CD14-positive monocyte (primary cell): ENCODE data around the gene HMGN3. TPM values are rescaled to one million over a fixed set of nuclear protein-coding genes. Genes with fewer than 3 reads are reported as not detected.

Source experiments
- DNase-seq, 3 donors: peaks; one replicate each; pipeline ENCODE4 v3.0.0-alpha.2; 2011 to 2022
- H2AFZ ChIP-seq: 2 replicates; pipeline ENCODE4 v1.6.0; 2012; ENCODE audit warnings: mild to moderate bottlenecking, low read depth, low read length, inconsistent platforms; ENCODE audit not compliant: insufficient read depth, poor library complexity, severe bottlenecking
- H3K27ac ChIP-seq, 2 donors: 1 replicate in 1 of 2; 2 replicates in 1 of 2; pipeline ENCODE4 v1.5.1; 2012 to 2013; ENCODE audit warnings: low read length in 2 of 2, control low read depth in 1 of 2, inconsistent platforms in 1 of 2, low read depth in 1 of 2, mild to moderate bottlenecking in 1 of 2
- H3K27me3 ChIP-seq, 2 donors: one replicate each; pipeline versions ENCODE4 v1.6.0 to v1.6.1; 2011 to 2013; ENCODE audit warnings: low read length in 2 of 2; ENCODE audit not compliant: control insufficient read depth in 2 of 2, insufficient read depth in 2 of 2
- H3K36me3 ChIP-seq, 2 donors: replicated peaks in 1 of 2; 1 replicate in 1 of 2; 2 replicates in 1 of 2; pipeline versions ENCODE4 v1.5.1 to v1.6.1; 2012 to 2013; ENCODE audit warnings: low read length in 2 of 2, control low read depth in 1 of 2, inconsistent platforms in 1 of 2, mild to moderate bottlenecking in 1 of 2; ENCODE audit not compliant: insufficient read depth in 2 of 2, control insufficient read depth in 1 of 2
- H3K4me1 ChIP-seq, 2 donors: 1 replicate in 1 of 2; 2 replicates in 1 of 2; pipeline versions ENCODE4 v1.5.1 to v1.6.1; 2012 to 2013; ENCODE audit warnings: low read length in 2 of 2, control low read depth in 1 of 2, inconsistent platforms in 1 of 2, mild to moderate bottlenecking in 1 of 2, moderate library complexity in 1 of 2; ENCODE audit not compliant: insufficient read depth in 2 of 2, control insufficient read depth in 1 of 2
- H3K4me2 ChIP-seq: replicated peaks from 2 replicates; pipeline ENCODE3; 2012; ENCODE audit warnings: low read length, moderate library complexity, mild to moderate bottlenecking; ENCODE audit not compliant: poor library complexity, severe bottlenecking; ENCODE audit errors: extremely low read depth
- H3K4me3 ChIP-seq, 3 experiments: fragments of 200-600 bp in 1 of 3; sonication (generic) in 1 of 3; replicated peaks in 1 of 3; 1 replicate in 2 of 3; 2 replicates in 1 of 3; pipeline ENCODE4 v1.5.1; 2011 to 2013; ENCODE audit warnings: low read length in 3 of 3, mild to moderate bottlenecking in 3 of 3, control low read depth in 2 of 3, low read depth in 2 of 3, inconsistent platforms in 1 of 3, moderate library complexity in 1 of 3
- H3K79me2 ChIP-seq: 2 replicates; pipeline ENCODE4 v1.6.0; 2012; ENCODE audit warnings: mild to moderate bottlenecking, control low read depth, inconsistent platforms, low read length, moderate library complexity; ENCODE audit not compliant: insufficient read depth
- H3K9ac ChIP-seq: 2 replicates; pipeline ENCODE4 v1.6.0; 2017; ENCODE audit warnings: low read length, mild to moderate bottlenecking; ENCODE audit not compliant: insufficient read depth, poor library complexity, severe bottlenecking
- H3K9me3 ChIP-seq, 2 donors: replicated peaks in 1 of 2; 1 replicate in 1 of 2; 2 replicates in 1 of 2; pipeline versions ENCODE4 v1.5.1 to v1.6.1; 2012 to 2013; ENCODE audit warnings: low read length in 2 of 2, control low read depth in 1 of 2; ENCODE audit not compliant: control insufficient read depth in 1 of 2, insufficient read depth in 1 of 2
- H4K20me1 ChIP-seq: 2 replicates; pipeline ENCODE4 v1.6.0; 2012; ENCODE audit warnings: mild to moderate bottlenecking, low read length, control low read depth, moderate library complexity; ENCODE audit not compliant: insufficient read depth
- H3K27ac Mint-ChIP-seq, 7 donors: one replicate each; pipeline ENCODE4 v1.8.0; 2020; ENCODE audit warnings: mild to moderate bottlenecking in 7 of 7, mixed read lengths in 7 of 7, moderate library complexity in 6 of 7, inconsistent platforms in 2 of 7
- H3K27me3 Mint-ChIP-seq, 3 donors: one replicate each; pipeline ENCODE4 v1.8.0; 2021 to 2022; ENCODE audit warnings: low read depth in 3 of 3, mild to moderate bottlenecking in 3 of 3, mixed read lengths in 3 of 3, moderate library complexity in 3 of 3, inconsistent platforms in 1 of 3
- H3K36me3 Mint-ChIP-seq, 2 donors: one replicate each; pipeline ENCODE4 v1.8.0; 2020; ENCODE audit warnings: mixed read lengths in 2 of 2, inconsistent platforms in 1 of 2, mild to moderate bottlenecking in 1 of 2
- H3K4me1 Mint-ChIP-seq: one replicate; pipeline ENCODE4 v1.8.0; 2020; ENCODE audit warnings: mild to moderate bottlenecking, mixed read lengths
- H3K4me3 Mint-ChIP-seq, 2 donors: one replicate each; pipeline ENCODE4 v1.8.0; 2020; ENCODE audit warnings: mild to moderate bottlenecking in 2 of 2, mixed read lengths in 2 of 2, moderate library complexity in 1 of 2
- H3K9me3 Mint-ChIP-seq, 7 donors: one replicate each; pipeline ENCODE4 v1.8.0; 2020 to 2022; ENCODE audit warnings: mixed read lengths in 7 of 7, mild to moderate bottlenecking in 6 of 7, moderate library complexity in 6 of 7, inconsistent platforms in 2 of 7
- WGBS: methylation state at CpG from one replicate; pipeline ENCODE4 v1.1.5; 2013; ENCODE audit warnings: missing lambda C conversion rate; ENCODE audit not compliant: insufficient coverage; 5-methylcytosine and 5-hydroxymethylcytosine counted together
- intact Hi-C, 2 donors: fragments of 100-400 bp; cut with micrococcal nuclease; formaldehyde crosslinking; loops; one replicate each; pipeline versions ENCODE4 v1.15.0 to v1.15.1; 2023
- polyA plus RNA-seq, 3 donors: library from polyadenylated mRNA; depleted of rRNA in 1 of 3; unstranded in 2 of 3; stranded (reverse) in 1 of 3; fragments of 300-500 nt in 2 of 3; fragments of >200 nt in 1 of 3; fragmentation: Illumina TruSeq in 2 of 3; gene quantifications; 1 replicate in 2 of 3; 2 replicates in 1 of 3; pipeline ENCODE4 v1.2.3, GENCODE V29; 2012 to 2021
- TF ChIP-seq, protein P1 (sequence below): fragments of 200-600 bp; IDR thresholded peaks from one replicate; pipeline ENCODE4 v1.8.0; 2022; ENCODE audit warnings: antibody characterized with exemption, mild to moderate bottlenecking

The HMGN3 gene
- polyA plus RNA-seq, 3 donors = 63.9 to 106 (median 84.4) TPM

DNA sequence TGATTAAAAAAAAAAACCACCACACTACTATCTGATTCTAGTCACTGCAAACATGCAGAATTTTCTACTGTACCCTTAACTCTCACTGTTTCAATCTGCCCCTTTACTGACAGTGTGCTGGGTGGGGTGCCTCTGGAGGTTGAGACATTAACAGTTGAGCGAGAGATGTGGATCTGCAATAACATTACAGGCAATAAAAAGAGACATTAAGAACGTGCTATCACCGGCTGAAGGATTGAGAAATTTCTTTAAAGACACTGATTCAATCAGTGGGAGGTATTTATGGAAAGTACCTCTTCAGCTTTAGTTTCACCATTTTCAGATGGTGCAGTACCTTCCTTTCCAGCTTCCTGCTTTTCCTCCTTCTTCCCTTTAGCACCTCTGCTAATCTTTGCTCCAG is 32.5 kb downstream of the HMGN3 start:
- H3K27me3 ChIP-seq = no peaks in the 10 kb centered on the region
- H4K20me1 ChIP-seq = no peaks in the 10 kb centered on the region
- H3K9me3 ChIP-seq = no peaks in the 10 kb centered on the region
- no peak for DNase-seq
- H3K4me1 ChIP-seq = peaks cover 9% of the 10 kb centered on the region in 2 donors
- H3K27ac ChIP-seq = peak overlapping the region in 1 of 2 donors; percentile 33
- no peak overlapping the region for H3K4me3 Mint-ChIP-seq
- intact Hi-C loops = no loop called here
- no peak overlapping the region for H2AFZ ChIP-seq
- peaks cover 47 to 49% of the 10 kb centered on the region in 2 donors for H3K36me3 Mint-ChIP-seq
- no CpG with 5 or more reads among the region's 3 CpGs for WGBS
- H3K9ac ChIP-seq = no peak overlapping the region
- no peaks in the 10 kb centered on the region for H3K27me3 Mint-ChIP-seq
- H3K27ac Mint-ChIP-seq = peak overlapping the region in 1 of 7 donors; percentile 13
- peaks cover 0 to 1% (median 0%) of the 10 kb centered on the region in 7 donors for H3K9me3 Mint-ChIP-seq
- H3K79me2 ChIP-seq = no peaks in the 10 kb centered on the region
- peaks cover 17% of the 10 kb centered on the region for H3K4me1 Mint-ChIP-seq
- H3K36me3 ChIP-seq = peaks cover 17 to 46% of the 10 kb centered on the region in 2 donors
- no peak overlapping the region for H3K4me2 ChIP-seq
- no peak overlapping the region for H3K4me3 ChIP-seq
- TF ChIP-seq, protein P1, sequence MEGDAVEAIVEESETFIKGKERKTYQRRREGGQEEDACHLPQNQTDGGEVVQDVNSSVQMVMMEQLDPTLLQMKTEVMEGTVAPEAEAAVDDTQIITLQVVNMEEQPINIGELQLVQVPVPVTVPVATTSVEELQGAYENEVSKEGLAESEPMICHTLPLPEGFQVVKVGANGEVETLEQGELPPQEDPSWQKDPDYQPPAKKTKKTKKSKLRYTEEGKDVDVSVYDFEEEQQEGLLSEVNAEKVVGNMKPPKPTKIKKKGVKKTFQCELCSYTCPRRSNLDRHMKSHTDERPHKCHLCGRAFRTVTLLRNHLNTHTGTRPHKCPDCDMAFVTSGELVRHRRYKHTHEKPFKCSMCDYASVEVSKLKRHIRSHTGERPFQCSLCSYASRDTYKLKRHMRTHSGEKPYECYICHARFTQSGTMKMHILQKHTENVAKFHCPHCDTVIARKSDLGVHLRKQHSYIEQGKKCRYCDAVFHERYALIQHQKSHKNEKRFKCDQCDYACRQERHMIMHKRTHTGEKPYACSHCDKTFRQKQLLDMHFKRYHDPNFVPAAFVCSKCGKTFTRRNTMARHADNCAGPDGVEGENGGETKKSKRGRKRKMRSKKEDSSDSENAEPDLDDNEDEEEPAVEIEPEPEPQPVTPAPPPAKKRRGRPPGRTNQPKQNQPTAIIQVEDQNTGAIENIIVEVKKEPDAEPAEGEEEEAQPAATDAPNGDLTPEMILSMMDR = no peak

DNA sequence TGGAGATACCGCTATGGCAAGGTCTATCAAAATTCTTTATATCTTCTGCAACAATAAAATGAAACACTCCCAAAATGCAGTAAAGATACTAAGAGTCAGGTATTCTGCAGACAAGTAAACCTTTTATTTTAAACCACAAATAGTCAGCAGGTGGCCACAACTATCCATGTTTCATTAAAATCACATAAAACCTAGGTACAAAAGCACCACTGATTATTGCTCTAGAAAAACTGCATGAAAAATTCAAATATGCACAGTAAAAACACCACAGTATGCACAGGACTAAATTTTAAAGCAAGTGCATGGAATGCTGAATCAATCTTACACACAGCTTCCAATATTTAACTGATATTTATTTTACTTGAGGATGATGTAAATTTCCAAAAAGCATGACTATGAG is 33.3 kb downstream of the HMGN3 start:
- H3K27me3 Mint-ChIP-seq = no peaks in the 10 kb centered on the region
- peaks cover 17% of the 10 kb centered on the region in 2 donors for H3K4me1 ChIP-seq
- TF ChIP-seq, protein P1 = no peak
- H3K27ac Mint-ChIP-seq = no peak overlapping the region
- H3K79me2 ChIP-seq = no peaks in the 10 kb centered on the region
- peaks cover 13 to 39% of the 10 kb centered on the region in 2 donors for H3K36me3 ChIP-seq
- H3K27me3 ChIP-seq = no peaks in the 10 kb centered on the region
- H3K9me3 Mint-ChIP-seq = peaks cover 0 to 1% (median 0%) of the 10 kb centered on the region in 7 donors
- intact Hi-C loops = no loop called here
- no peak overlapping the region for H2AFZ ChIP-seq
- H3K9ac ChIP-seq = no peak overlapping the region
- peaks cover 24% of the 10 kb centered on the region for H3K4me1 Mint-ChIP-seq
- H3K27ac ChIP-seq = no peak overlapping the region
- no peak overlapping the region for H3K4me3 Mint-ChIP-seq
- WGBS = no CpG with 5 or more reads among the region's 1 CpG
- no peaks in the 10 kb centered on the region for H4K20me1 ChIP-seq
- H3K36me3 Mint-ChIP-seq = peaks cover 40 to 42% of the 10 kb centered on the region in 2 donors
- H3K9me3 ChIP-seq = no peaks in the 10 kb centered on the region
- no peak for DNase-seq
- H3K4me2 ChIP-seq = no peak overlapping the region
- no peak overlapping the region for H3K4me3 ChIP-seq
